ENCODE measurements around the gene OPALIN.

Gene OPALIN

DNA sequence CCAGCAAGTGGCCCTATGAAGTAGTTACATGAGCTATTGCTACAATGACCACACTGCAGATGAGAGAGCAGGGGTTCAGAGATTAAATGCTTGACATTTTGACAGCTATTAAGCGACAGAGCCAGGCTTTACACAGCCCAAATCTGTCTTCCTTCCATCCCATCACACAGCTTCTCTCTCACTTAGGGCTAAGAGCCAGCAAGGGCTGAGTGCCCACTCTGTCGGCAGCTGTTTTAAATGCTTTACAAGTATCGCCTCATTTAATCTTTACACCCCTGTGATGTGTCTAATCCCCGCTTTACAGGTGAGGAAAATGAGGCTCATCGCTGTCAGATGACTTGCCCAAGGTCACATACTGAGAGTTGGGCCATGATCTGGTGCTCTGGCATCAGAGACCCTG, 15.2 kb upstream of the OPALIN start:
- DNase-seq = no peak

DNA sequence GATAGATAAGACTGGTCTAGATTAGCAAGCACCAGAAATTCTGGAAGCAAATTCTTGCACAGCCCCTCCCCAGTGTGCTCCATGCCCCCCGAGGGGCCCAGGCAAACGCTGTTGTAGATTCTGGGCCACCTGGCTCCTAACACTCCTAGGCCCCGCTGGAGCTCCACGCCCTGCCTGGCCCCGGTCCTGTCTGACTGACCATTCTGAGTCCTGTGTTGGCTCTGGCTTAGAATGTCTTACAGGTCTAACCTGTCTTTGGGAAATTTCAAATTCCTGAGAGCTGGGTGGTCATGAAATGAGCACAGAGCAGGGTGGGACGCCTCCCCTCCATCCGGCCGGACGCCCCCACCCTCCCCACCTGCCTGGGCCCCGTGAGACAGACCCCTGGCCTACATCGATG, 12.6 kb upstream of the OPALIN start:
- DNase-seq = no peak

DNA sequence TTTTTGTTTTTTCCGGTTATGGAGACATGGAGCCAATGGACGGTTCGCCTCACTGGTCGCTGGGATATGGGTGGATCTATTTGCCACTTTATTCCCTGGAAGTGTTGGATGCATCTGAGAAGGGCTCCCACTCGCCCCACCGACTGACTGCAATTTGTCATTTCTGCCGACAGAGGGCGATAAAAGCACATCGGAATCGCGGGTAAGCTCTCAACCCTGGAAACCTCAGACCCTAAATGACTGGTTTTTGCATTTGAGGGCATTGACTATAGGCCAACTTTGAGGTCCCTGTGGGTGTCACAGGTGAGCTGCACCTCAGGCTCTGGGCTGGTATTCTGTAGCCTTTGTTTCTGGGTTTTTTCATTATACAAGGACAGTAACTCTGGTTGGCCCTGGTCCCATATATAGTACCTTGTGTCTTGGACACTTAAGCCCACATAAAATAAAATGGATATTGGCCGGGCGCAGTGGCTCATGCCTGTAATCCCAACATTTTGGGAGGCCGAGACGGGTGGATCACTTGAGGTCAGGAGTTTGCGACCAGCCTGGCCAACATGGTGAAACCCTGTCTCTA, 11.9 kb upstream of the OPALIN start:
- DNase-seq = peak; percentile 60 to 63

DNA sequence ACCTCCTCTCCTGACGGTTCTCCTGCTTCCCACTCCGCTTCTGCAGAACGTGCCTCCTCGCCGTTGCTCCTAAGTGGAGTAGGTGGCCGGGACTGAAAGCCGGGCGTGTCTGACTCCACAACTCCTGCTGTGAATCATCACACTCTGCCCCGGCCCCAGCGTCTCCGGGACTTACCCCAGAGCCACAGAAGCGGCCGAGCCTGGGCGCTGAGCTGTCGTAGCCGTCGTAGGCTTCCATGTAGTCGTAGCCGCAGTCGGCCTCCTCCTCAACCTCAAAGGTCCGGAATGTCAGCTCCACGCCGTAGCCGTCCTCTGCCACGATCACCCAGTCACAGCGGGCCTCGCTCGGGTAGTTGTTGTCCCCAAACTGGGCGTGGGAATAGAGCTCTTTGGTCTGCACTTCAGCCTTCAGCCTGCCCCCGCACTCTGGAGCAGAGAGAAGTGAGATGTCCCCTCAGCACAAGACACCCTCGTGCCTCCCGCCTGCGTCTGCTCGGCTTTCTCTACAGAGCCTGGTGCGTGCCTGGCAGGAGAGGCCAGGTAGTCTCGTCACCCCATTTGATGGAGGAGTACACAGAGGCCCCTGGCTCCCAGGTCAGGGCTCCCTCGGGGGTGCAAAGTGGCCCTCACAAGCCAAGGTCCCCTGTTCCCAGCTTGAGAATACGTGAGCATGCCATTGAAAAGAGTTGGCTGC, 11.2 kb upstream of the OPALIN start:
- no peak for DNase-seq

DNA sequence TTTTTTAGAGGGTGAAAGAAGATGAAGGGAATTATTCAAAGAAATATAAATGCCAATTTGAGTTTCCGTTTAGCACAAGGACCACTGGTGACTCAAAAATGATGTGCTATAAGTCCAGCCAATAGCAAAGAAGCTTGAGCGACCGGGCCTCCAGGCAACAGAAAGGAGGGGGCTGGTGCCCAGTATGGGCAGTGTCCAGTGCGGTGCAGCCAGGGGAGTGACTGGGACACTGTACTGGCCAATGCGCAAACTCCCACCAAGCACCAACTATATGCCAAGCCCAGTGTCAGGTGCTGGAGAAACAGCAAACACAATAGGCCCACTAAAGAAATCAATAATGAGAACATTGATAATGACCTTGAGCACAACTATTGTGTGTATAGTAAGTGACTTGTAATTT, 10.2 kb upstream of the OPALIN start:
- DNase-seq = no peak

DNA sequence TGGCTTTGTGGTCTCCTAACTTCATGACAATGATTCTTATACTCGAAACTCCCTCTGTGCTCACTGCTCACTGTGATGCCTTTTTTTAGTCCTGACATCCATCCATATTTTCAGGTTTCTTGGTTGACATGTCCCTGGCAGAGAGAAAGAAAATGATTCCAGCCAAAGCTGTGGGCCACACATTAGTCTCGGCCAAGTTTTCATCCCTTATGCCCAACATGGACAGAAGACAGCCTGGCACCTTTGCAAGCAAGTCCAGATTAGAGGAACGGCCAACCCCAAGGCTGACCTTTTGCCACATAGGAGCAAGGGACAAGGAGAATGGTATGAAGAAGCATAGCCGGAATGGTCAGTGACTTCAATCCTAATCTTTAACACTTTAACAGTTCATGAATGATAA, 8.7 kb upstream of the OPALIN start:
- no peak for DNase-seq

DNA sequence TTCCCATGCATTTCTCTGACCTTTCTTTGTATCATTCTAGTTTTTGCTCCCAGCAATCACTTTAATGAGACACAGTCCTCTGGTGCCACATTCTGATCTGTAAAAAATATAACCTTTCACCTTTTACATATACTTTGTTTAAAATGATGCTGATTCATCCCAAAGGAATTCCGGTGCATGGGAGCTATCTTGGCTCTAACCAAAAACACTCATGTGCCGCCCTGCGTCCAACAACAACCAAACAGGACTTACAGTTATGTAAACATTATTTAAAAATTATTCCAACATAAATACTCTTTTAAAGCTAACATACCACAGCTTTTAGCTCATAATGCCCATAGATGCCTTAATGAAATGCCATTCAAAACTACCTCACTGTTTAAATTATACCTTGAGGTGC, 7.7 kb upstream of the OPALIN start:
- DNase-seq = no peak

DNA sequence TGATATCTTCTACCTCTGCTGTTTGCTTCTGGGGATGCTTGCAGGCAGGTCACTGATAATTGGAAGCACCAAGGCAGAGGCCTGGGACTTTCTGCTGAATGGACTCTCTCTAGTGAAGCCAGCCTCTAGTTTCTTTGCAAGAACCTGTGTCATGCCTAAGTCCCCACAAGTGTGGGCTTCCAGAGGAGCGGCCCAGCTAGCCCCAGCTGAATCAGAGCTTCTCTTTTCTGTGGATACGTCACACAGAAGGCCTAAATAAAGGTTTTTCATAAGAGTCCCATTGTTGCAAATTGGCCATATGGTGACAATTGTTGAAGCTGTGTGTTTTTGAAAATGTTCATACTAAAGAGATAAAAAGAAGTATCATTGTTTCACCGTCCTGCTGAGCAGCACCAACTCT, 6.8 kb upstream of the OPALIN start:
- no peak for DNase-seq

DNA sequence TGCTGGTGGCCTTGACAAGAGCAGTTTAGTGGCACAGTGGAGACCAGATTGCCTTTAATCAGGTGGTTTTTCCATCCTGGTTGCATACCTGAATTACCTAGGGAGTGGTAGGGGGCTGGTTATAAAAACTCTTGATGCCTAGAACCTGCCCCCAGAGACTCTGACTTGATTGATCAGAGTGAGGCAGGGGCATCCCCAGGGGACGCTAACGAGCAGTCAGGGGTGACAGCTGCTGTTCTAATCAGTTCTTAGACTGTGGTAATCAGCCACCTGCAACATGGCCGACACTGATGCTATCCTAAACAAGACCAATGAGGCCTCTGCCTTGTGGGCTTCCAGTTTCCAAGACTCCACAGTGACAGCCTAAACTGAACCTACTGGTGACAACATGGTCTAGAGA, 2.0 kb upstream of the OPALIN start:
- DNase-seq = no peak

DNA sequence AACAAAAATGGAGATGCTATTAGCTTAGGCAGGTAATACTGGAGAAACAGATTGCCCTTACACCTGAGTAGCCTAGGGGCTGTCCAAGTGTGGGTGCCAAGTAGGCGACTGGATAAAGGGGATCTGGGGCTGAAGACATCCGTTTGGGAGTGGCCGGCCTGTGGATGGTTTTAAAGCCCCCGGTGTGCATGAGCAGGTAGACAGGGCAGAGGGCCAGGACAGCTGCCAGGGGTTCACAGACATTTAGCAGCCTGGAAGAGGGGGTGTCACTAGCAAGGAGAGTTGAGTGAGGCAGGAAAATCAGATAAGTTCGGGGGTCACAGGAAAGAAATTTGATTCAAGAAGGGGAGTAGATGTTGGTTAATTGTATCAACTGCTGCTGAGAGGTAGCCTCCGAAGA, 1.5 kb upstream of the OPALIN start:
- no peak for DNase-seq

DNA sequence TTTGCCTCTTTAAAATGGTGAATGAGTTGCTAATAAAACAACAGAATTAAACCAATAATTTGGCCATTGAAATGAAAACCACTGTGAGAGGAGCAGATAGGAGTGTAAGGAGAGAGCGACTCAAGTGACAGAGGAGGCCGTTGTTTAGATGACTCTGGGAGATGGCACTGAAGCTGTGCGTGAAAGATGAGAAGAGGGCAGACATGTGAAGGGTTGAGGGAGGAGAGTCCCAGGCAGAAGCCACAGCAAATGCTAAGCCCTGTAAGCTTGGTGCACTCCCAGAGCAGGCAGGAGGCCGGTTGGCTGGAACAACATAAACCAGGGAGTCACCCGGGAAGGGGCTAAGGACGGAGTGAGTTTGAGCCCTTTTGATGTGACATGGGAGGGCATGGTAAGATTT, 814 bp upstream of the OPALIN start:
- no peak for DNase-seq

DNA sequence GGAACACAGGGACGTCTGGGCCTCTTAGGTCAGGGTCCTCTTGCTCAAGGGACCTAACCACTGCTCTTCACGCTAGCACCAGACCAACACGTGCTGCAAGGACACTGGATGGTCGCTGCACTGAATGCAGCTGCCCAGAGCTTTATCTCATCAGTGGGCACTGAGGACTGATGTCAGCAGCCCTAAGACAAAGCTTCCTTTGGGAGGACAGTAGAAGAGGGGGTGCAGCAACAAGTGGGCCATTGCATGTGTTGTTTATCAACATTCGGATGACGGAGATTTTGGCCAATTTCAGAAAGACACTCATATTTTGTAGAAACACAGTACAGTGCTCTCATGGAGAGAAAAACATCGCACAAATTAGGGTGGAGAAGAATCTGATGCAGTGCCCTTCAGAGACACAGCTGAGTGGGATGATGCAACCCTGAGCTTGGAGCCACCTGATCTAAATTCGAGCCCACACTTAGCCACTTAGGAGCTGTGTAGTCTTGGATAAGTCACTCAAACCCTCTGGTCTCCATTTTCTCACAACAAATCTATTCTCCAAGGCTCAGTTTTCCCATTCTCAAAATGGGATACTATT, 1.7 kb downstream of the OPALIN start:
- DNase-seq = no peak

DNA sequence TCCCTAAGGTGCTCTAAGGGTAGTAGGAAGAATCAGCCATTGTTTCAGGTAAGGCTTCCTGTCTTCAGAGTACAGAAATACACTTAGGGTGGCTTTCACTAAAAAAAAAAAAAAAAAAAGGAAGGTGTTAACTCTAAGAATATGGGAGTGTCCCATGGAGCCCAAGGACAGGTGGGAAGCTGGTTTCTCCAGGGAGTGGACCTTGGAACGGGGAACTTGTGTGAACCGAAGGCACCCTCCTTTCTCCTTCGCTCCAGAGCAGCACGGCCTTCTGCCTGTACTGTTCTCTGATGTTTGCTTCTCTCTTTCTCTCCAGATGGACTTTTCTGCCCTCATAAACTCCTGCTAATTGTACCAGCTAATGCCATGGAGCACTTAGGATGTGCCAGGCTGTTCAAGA, 6.2 kb downstream of the OPALIN start:
- no peak for DNase-seq

DNA sequence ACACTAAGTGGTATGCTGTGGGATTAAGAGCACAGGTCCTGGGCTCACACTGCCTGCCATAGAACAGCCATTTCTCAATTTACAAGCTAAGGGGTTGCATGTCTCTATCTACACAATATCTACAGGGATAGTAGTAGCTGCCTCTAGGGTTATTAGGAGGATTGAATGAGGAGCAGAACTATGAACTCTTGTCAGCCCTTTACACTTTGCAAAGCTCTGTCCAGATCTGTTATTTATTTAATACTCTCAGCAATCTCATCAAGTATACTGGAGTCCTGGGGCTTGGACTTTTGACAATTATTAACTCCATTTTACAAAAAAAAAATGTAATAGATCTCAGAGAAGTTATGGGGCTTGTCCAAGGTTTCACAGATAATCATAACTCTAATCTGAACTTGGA, 6.8 kb downstream of the OPALIN start:
- DNase-seq = no peak

DNA sequence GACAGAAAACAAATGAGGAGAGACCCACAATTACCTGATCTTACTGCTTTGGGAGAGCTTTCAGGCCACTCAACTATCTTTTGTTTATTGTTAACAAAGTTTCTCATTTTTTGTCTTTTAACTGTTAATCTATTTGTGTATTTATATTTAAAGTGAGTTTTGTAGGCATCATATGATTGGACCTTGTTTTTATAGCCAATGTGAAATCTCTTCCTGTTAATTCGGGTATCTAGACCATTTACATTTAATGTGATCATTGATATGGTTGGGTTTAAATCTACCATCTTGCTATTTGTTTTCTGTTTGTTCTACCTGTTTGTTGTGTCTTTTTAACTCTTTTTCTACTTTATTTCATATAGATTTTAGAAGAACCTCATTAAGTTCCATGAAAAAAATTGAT, 12.5 kb downstream of the OPALIN start:
- DNase-seq = no peak

DNA sequence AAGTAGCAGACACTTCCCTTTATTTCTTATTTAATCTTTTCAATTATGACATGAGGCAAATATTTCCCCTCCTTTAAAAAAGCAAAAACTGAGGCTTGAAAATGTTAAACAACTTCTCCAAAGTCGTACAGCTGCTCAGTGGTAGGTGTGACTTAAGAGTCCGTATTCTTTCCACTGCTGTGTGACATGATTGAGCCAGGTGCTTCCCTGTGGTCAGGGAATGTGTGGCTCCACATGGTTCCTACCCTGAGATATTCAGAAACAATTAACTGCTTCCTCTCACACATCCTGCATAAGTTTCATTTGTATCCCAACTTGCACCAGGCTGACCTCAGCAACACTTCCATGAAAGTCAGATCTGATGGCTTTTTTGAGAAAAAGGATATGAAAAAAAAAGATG, 13.6 kb downstream of the OPALIN start:
- DNase-seq = no peak

DNA sequence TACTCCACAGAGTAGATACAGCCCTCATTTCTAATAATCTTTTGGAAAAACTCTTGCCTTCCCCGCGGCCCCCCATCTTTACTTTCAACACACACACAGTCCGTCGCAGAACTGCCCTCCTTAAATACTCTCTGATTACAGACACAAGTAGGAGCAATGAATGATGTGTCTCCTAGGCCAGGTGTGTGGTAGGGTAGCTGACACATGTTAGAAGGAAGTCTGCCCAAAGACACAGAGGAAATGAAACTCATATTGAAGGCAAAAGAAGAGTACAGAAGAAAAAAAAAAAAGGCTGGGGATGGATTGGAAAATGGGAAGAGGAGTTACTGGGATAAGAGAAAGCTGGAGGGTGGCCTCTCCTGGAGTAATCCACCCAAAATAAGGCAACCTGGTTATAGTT, 14.6 kb downstream of the OPALIN start:
- DNase-seq = no peak

DNA sequence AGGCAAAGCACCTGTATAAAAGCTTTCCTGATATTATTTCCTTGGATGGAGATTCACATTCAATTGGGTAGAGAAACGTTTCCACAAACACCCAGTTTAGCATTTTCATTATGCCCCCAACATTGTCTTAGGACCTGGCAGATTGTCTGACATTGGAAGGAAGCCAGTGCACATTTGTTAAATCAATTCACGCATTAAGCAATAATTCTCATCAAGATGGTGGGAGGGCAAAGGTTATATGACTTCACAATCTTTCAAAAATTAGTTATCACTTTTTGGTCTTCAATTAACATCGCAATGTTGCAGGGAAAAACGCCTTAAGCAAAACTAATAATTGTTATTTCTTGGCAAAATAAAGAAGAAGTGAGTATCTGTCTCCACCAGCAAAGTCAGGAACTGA, 16.4 kb downstream of the OPALIN start:
- DNase-seq = no peak

DNA sequence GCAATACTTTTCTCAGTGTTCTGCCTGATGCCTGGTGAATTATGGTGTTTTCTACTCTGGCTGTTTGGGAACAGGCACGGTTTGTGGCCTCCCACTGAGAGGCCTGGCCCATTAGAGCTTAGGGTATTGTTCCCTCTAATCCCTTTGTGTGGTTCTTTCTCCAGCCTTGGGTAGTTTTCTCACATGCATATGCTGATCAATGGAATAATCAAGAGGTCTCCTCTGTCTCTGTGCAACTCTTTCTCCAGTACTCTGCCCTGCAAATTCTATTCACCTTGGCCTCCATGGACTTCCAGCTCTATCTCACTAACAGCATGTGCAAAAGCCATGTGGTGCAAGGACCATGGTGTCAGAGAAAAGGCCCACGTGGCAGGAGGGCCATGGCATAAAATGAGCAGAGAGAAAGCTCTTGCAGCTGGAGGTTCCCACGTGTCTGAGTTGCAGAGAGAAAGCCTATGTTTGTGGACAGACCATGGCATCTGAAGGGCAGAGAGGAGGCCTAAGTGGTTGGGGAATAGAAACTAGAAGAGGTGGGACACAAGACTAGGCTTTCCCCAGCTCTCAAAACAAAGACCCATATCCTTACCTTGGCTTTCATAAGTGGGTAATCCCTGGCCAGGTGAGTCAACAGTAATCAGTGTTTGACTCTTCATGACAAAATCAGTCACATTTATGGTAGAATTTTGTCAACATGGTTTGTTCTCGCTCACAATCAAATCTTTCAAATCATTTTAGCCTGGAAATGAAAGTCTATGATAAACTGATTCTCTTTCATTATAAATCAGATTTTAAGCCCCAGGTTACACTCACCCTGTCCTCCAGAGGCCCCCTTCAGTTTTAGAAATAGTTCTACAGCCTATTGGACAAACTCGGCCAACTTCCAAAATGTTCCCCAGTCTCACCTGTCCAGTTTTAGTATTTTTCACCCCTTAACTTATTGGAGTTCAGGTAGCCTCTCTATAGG, 17.3 kb downstream of the OPALIN start:
- no peak for DNase-seq

DNA sequence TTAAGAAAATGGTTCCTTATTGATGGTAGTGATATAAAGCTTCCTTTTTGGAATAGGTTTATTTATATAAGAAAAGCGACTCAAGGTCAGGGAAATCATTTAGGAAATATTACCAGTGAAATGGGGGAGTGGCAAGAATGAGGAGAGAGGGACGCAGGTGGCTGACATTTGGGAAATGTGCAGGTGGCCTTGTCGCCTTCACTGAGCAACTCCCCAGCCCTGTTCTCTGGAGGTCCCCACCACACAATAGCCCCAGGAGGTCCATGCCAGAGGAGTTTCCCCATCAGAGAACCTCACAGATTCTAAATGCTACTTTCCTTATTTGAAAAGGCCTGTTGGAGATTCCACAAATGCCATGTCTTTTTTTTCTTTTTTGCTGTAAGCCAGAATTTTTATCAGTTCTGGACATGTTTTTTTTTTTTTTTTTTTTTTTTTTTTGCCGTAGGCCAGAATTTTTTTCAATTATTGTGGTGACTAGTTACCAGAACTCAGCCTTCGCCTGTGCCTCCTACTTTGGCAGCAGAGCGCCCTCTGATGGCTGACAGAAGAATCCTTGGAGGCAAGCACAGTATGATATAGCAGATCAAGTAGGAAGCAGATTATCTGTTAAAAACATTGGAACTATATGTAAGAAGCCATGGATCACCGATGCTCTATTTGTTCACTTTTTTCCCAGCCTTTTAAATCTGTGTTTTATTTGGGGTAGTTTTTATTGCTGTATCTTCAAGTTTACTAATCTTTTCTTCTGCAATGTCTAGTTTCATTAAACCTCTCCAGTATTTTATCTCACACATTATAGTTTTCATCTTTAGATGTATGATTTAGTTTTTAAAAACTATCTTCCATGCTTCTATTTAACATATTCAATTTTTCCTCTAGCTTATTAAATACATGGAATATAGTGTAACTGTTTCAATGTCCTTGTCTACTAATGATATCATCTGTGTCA, 18.6 kb downstream of the OPALIN start:
- peak; percentile 53 to 71 for DNase-seq

DNA sequence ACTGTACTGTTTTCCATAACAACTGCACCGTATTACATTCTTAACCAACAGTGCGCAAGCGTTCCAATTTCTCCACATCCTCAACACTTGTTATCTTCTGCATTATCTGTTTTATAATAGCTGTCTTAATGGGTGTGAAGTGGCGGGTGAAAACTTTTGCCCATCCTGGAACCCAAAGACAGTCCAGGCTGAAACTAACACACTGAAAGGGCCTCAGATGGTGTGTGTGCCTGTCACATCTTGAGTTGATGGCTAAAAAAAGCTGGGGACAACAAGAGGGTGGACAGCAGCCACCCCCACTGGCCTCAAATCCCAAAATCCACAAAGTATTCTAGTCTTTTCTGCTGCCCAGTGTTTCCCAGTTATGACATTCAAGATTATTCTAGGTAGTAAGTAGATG, 19.4 kb downstream of the OPALIN start:
- DNase-seq = no peak

DNA sequence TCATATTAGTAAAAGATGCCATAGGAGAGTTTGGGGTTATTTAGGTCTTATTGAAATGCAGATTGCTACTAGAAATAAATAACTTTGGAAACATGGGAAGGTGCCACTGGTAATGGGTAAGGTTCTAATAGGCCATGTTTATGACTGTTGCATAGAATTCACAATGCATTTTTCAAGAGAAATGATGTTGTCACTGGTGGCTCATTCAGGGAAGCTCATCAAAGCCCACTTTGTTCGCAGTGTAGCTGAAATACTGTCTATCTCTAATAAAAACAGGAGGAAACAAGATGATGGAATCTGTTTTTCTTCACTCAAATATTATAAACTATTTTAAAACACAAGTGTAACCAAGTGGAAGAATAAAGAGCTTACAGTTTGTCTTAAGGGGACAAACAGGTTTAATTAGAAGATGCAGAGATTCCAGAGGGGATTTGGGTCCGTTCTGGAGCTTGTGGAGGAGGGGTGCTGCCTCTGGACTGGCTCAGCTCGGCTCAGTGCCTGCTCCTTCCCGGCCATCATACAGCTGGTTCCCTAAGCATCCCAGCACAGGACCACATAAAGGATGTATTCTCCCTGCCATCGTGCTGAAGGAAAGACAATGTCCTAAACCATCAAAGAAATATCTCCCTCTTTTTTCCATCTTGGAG, 20.4 kb downstream of the OPALIN start:
- no peak for DNase-seq

All from inflammatory macrophage (primary cell).